Jurkat, Clone E6-1 (cell line): ENCODE measurements around the gene SFT2D1. TPM values are rescaled to one million over a fixed set of nuclear protein-coding genes. Genes with fewer than 3 reads are reported as not detected.
"Not testable (repeated sequence)": the region's sequence is repeated elsewhere in the genome, so short reads cannot be mapped to it uniquely, and the experiment has no call there.

Source experiments
- DNase-seq: peaks from one replicate; pipeline ENCODE4 v3.0.0-alpha.2; 2011; ENCODE audit warnings: low read depth, low spot score
- H3K4me3 ChIP-seq: 2 replicates; pipeline ENCODE4 v1.5.1; 2011; ENCODE audit warnings: mild to moderate bottlenecking, low read length, control low read depth, moderate library complexity
- polyA plus RNA-seq: library from polyadenylated mRNA; unstranded; fragments of >200 nt; gene quantifications from one replicate; pipeline ENCODE4 v1.2.1, GENCODE V29; 2012; ENCODE audit warnings: missing spikeins; ENCODE audit not compliant: insufficient read length, insufficient read depth

Gene SFT2D1
- polyA plus RNA-seq, result 87.3 TPM

DNA sequence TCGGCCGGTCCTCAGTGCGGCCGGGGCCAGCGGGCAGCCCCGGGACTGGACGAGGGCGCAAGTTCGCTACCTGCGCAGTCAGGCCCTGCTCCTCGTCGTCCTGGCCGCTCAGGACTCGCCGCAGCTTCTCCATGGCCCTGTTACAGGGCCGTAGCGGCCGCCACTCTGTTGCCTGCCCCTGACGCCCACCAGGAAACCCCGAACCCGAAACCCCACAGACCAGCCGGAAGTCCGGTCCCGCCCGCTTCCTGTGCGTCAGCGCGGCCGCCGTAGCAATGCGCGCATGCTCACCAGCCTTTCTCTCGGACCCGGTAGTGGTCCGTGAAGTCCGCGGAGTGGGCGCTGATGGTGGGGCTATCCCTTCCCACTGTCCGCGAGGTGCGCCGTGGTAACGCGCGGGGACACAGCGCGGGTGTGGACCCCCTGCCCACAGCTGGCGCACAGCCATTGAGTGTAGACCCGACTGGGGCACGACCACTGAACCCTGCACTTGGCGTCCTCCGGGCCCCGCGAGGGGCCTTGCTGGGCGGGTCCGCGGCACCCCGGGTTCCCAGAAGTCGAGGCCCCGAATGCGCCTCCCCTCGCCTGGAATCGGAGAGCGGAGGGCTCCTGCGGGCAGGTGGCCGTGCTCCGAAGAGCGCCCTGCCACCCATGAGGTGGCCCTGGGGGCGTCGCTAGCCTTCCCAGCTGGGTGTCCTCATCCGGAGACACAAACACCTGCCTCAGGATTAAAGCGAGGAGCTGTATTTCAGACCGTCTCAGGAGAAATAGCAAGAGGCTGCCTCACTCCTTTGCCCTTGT is at the start of gene SFT2D1:
SFT2D1 (minus strand) TSS at position 197 of the 801 bp plus-strand sequence; CDS start at position 133, 64 bp downstream.
- peak; percentile 51 for DNase-seq
- peak within 1 kb of the TSS; percentile 95 for H3K4me3 ChIP-seq

DNA sequence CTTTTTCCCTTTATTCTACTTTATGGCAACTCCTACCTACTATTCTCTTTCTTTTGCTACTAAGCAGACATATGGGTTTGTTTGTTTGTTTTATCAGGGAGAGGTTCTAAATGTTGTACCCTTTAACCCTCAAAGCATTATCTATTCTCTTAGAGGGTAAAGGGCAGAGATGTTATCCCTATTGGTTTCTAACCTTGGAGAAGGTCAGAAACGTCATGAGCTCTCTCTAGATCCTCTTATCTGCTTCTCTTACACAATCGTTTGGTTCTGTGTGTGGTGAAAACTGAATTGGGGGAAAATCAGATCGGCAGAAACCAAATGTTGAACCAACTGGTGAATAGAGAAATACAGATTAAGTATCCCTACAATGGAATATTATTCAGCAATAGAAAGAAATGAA is 46.8 kb upstream of the SFT2D1 start:
- DNase-seq, result no peak
- H3K4me3 ChIP-seq, result no peak overlapping the region

DNA sequence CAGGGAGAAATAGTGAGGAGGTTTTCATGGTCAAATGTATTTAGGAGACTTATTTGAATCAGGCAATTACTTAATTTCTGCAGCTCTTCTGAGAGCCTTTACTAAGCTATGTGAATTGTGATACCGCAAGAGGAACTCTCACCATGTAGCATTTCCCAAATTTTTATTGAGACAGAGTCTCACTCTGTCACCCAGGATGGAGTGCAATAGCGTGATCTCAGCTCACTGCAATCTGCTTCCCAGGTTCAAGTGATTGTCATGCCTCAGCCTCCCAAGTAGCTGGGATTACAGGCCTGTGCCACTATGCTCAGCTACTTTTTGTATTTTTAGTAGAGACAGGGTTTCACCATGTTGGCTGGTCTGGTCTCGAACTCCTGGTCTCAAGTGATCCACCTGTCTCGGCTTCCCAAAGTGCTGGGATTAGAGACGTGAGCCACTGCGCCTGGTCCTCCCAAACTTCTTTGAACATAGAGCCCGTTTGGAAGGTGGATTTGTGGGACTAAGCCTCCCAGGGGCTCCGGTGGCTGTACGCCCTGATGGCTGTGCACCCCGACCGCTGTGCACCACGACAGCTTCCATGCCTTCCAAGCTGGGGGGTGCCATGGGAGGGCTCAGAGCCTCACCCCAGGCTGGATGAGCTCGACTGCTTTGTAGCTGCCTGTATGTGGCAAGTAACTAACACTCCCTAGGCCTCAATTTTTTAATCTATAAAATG is 46.1 kb upstream of the SFT2D1 start:
- DNase-seq, result no peak
- H3K4me3 ChIP-seq, result no peak overlapping the region

DNA sequence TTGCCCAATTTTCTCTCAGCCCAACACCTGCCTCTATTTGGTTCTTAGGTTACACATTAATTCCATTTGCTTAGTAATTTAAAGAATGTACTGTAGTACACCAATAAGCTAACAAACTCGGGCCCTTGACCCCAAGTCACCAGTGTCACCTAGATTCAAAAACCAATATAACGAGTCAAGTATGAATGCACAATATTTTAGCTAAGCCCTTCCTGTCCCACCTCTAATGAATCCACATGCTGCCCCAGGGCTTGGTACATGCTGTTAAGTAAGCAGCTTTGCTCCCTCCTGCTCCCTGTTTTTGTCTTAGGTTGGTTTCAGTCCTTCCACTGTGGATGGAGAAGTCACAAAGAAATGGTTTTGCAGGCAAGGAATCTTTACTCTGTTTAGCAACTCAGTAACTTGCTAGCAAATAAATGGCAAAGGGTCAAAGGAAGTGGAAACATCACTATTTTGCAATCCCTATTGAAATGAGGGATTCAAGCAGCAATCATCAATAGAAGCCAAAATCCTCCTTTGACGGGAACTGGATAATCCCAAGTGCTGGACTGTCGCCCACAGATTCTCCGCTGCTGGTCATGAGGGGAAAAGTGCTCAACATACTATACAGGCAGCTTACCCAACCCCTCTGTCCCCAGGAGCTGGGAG is 45.4 kb upstream of the SFT2D1 start:
- DNase-seq, result no peak
- H3K4me3 ChIP-seq, result no peak overlapping the region

DNA sequence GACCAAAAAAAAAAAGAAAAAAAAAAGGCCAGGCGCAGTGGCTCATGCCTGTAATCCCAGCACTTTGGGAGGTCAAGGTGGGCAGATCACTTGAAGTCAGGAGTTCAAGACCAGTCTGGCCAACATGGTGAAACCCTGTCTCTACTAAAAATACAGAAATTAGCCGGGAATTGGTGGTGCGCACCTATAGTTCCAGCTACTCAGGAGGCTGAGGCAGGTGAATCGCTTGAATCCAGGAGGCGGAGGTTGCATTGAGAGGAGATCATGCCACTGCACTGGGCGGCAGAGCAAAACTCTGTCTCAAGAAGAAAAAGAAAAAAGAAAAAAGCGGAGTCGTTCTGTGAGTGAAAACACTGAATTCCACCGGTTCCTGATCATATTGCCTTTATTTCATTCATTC is 44.8 kb upstream of the SFT2D1 start:
- DNase-seq, H3K4me3 ChIP-seq: not testable (repeated sequence)

DNA sequence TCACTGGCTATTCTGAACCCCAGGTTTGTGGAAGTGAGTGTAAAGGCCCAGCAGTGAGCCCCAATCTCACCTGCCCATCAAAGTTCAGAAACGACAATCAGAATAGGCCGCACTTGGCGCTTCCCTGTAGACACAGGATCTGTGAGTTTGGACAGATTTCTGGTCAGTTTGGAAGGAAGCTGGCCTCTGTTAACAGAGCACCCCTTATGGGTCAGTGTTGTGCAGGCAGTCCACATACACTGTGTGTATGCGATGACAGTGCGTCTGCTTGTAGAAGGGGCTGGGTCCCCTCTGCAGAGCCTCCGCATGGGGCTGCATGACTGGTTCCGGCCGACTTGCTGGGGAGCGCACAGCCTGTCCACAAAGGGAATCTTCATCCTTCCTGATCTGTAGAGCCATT is 43.8 kb upstream of the SFT2D1 start:
- H3K4me3 ChIP-seq, result no peak overlapping the region
- no peak for DNase-seq

DNA sequence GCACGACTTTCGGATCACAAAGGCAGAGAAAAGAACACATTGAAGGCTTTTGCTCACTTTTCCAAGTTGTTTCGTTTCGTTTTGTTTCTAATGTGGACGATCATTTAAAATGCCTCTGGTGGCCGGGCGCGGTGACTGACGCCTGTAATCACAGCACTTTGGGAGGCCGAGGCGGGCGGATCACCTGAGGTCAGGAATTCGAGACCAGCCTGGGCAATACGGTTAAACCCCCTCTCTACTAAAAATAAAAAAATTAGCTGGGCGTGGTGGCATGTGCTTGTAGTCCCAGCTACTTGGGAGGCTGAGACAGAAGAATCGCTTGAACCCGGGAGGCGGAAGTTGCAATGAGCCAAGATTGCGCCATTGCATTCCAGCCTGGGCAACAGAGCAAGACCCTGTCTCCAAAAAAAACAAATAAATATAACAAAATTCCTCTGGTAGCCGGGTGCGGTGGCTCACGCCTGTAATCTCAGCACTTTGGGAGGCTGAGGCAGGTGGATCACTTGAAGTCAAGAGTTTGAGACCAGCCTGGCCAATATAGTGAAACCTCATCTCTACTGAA is 41.5 kb upstream of the SFT2D1 start:
- not testable (repeated sequence) for DNase-seq
- peak overlapping the region; percentile 85 for H3K4me3 ChIP-seq

DNA sequence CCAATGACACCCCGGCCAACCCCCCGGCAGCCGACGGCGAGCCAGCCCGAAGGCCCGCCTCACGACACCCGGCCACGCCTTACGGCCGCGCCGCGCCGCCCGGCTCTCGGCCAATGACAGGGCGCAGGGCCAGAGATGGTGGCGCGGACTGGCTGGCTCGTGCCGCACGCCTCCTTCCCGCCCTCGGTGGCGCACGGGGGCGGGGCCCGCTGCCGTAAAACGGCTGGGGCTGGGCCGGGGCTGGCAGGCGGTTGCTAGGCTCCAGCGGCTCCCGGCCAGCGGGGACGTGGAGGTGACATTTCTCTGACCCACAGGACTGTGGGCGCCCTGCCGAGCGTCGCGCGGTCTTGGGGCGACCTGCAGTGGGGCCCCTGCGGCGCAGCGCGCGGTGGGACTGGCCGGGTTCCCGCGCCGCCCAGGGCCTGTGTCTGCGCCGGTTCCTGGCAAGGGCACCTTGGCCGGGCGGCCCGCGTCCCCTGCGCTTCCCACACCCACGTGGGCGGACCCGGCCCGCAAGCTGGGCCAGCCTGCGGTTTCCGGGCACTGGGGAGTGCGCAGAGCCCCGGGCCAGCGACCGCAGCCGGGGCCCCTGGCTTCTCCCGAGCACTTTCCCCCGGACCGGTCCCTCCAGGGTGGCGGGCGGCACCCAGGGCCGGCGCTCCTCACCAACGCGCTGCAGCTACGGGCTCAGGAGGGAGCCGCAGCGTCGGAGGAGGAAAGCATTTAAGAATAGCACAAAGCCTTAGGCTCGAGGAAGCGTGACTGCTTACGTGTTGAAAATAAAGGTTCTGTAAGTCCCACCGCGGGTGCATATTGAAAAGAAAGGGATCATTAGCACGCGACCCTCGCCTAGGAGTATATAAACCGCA is 40.8 kb upstream of the SFT2D1 start, which contains the start of gene MPC1:
MPC1 (minus strand) TSS at position 8 of the 869 bp plus-strand sequence. CDS start 64 bp downstream, outside the sequence.
- peak within 1 kb of the TSS; percentile 85 for H3K4me3 ChIP-seq
- peak; percentile 88 for DNase-seq

DNA sequence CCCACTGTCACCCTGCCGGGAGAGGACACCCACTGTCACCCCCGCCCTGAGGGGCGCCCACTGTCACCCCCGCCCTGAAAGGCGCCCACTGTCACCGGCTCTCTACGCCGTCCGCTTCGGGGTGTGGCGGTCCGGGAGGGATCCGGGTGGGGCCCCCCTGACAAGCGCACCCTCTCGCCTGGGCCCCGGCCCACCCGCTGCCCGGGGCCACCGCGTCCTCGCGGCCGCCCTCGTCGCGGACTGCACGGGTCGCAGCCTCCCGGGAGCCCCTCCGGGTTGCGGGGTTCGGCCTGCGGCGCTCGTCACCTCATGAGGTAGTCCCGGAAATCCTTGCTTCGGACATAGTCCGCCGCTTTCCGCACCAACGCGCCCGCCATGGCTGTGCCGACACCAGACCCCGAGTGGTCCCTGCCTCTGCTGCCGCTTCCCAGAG is 40.2 kb upstream of the SFT2D1 start:
- peak overlapping the region; percentile 80 for H3K4me3 ChIP-seq
- no peak for DNase-seq

DNA sequence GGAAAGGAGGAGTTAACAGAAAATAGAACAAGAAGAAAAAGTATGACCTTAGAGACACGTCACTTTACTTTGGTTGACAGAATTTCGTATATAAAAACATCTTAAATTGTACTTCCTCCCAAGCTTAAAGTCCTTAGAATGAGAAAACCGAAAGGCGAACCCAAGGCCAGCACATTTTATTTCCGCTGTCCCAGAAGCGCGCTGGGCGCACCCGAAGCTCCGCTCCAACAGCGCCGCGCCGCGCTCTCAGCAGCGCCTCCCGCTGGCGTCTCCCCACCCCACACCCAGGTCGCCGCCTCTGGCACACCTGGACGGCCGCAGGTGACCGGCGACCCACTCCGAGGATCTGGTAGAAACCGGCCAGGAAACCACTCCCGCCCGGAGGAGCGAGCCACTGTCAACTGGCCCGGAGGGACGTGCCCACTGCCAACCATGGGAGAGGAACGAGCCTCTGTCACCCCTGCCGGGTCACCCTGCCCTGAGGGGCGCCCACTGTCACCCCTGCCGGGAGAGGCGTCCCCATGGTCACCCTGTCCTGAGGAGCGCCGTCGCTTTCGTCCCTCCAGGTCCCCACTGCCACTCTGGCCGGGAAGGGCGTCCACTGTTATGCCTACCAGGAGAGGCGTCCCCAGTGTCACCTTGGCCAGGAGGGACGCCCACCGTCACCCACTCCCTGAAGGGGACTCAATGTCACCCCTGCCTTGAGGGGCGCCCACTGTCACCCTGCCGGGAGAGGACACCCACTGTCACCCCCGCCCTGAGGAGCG is 39.6 kb upstream of the SFT2D1 start:
- DNase-seq, result peak; percentile 48
- peak overlapping the region; percentile 80 for H3K4me3 ChIP-seq

DNA sequence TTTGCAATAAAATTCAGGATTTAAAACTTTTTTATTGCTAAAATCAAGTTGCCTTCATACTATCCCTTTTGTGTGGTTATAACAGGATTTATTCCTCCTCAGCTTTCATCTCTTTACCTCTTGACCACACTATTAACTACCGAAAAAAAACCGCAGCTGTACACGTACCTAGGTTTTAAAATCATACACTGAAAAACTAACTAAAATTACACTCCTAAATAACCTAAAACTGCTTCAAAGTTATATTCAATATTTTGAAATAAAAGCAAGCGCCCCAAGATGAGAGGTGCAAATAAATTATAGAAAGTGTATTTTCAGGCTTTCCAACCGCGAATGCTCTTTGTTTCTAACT is 39.0 kb upstream of the SFT2D1 start:
- peak overlapping the region; percentile 80 for H3K4me3 ChIP-seq
- DNase-seq, result no peak

DNA sequence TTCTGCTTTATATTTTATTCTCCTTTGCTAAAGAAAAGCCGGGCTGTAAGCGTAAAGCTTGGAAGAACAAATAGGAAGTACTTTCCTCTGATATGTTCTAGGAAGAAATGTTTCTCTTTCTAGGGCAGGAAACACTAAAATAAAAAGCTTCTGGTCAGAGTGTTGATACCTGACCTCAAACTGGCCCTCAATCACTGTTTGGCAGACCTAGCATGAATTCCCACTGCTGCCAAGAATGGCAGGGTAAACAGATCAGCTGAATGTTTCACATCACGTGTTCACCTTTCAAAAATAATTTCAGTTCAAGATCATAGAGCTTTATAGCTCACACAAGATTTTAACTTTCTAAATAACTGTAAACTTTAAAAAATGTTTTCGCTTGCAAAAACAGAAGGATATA is 37.5 kb upstream of the SFT2D1 start:
- DNase-seq, result no peak
- no peak overlapping the region for H3K4me3 ChIP-seq

DNA sequence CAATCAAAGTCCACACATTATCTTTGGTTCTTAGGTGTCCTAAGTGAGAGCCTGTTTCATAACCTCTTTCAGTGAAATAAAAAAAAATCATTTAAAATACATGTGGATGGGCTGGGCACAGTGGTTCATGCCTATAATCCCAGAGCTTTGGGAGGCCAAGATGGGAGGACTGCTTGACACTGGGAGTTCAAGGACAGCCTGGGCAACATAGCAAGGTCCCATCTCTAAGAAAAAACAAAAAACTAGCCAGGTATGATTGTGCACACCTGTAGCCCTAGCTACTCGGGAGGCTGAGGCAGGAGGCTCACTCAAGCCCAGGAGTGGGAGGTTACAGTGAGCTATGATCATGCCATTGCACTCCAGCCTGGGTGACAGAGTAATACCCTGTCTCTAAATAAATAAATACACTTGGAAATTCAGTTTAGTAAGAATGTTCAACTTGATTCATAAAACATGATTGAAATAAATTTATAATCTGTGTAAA is 36.8 kb upstream of the SFT2D1 start:
- no peak overlapping the region for H3K4me3 ChIP-seq
- DNase-seq, result no peak

DNA sequence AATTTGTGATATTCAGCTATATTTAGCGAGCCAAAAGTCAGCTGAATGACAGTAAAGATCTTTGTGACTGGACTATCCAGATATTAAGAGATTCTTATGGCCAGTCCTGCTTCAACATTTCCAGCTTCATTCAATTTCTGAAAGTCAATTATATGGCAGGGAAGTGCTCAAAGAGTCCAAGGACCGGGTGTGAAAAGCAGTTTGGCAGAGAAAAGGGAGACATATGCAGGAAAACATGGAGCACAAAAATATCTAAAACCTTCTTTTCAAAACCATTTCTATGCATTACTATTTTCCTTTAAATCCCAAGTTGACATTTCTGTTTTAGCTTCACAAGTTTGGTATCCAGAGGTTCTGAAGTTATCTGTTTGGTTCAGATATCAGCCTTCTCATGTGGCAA is 35.4 kb upstream of the SFT2D1 start:
- H3K4me3 ChIP-seq, result no peak overlapping the region
- DNase-seq, result no peak

DNA sequence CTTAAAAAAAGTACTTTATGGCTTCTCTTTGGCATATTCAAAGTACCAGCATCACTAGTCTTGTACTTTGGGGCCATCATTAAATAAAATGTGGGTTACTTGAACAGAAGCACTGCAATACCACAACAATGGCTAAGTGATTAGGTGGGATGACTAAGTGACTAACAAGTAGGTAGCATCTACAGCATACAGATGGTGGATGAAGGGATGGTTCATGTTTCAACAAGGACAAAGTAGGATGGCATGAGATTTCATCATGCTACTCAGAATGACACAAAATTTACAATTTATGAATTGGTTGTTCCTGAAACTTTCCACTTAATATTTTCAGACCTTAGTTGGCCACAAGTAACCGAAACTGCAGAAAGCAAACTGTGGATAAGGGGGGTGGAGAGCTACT is 32.7 kb upstream of the SFT2D1 start:
- no peak overlapping the region for H3K4me3 ChIP-seq
- DNase-seq, result no peak

DNA sequence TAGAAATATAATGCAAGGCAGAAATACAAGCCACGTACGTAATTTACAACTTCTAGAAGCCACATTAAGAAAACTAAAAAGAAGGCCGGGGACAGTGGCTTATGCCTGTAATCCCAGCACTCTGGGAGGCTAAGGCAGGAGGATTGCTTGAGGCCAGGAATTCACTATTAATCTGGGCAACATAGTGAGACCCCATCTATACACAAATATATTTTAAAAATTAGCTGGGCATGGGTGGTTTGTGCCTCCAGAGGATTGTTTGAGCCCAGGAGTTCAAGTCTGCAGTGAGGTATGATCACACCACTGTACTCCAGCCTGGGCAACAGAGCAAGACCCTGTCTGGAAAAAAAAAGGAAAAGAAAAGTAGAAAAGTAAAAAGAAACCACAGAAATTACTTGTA is 28.1 kb upstream of the SFT2D1 start:
- no peak overlapping the region for H3K4me3 ChIP-seq
- DNase-seq, result no peak

DNA sequence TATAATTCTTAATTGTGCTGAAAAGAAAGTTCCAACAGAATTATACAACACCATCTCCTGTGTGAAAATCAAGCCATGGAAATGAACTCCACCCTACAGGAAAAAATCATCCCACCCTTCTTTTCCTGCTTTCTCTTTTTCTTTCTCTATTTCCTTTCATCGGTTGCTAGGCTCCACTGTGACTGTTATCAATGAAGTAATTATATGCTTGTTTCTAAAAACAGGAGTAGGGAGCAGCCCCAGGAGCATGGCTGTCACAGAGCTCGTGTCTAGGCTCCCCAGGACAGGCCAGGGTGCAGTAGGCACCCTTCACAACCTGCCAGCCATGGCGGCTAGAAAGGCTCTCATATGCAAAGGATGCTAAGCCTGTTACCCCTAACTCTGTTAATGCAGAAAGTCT is 27.4 kb upstream of the SFT2D1 start:
- DNase-seq, result no peak

DNA sequence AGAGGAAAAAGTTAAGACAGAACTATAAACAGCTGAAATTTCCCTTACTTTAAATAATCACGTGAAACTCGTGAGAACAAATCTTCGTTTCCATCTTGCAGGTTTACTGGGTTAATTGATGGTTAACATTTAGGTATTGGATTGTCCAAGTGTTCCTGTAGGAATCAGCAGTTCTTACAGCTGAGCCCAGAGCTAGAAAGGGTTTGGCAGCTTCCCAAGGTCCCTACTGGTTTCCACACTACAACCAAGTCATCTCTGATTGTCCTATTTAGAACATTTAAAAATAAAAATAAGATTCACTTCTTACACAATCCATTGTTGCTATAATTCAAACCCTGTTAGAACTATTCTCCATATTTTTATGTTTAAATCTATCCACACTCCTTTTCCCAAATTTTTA is 24.6 kb upstream of the SFT2D1 start:
- H3K4me3 ChIP-seq, result no peak overlapping the region

More for the DNA sequence above, 27.4 kb upstream of the SFT2D1 start:
- H3K4me3 ChIP-seq, result no peak overlapping the region

More for the DNA sequence above, 24.6 kb upstream of the SFT2D1 start:
- no peak for DNase-seq
